ENCODE results near the gene RHBDL1.

RHBDL1 gene

DNA sequence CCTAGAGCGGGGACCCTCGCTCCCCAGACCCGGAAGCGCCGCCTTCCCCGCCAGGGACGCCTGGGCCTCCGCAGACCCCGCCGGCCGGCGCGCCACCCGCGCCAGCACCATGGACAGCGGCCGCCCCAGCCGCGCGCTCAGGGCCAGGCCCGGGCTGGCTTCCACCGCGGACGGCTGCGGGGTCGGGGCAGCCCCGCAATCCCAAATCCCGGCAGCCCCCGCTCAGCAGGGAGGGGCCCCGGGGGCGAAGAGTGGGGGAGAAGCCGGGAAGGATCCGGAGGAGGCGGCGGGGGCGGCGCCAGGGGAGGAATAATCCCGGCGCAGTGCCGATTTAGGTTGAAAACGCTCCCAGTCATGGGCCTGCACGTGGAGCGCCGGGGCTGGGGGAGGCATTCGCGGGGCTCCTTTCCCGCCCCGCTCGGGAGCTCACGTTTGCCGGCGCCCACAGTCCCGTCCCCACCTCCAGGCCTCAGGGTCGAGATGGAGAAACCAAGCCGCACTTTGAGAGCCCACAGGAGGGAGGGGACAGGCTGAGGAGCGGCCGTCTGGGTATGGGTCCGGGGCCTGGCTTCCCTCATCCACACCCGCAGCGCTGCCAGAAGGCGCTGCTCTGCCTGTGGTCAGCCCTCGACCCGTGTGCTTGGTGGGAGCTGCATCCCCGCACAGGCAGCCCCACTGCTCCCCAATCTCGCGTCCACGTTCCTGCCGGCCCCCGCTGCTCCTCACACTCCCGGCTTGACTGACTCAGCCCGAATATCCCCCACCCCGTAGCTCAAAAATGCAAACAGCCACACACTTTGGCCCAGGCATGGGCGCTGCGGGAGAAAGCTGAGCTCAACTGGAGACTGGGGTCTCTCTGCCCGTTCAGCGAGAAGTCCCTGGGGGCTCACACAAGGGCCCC lies 25.5 kb downstream of the RHBDL1 start:
- Histone ChIP-seq H4K20me1 (ENCODE audit: insufficient read depth, low read length, poor library complexity, severe bottlenecking) (no peaks in the 10 kb centered on the region), H3K36me3 (ENCODE audit: insufficient read depth, low read length) (no peaks in the 10 kb centered on the region), H3K9me2 (replicated peaks; ENCODE audit: low read depth, low read length) (no peaks in the 10 kb centered on the region), H3K4me2 (ENCODE audit: low read depth, low read length, poor library complexity, severe bottlenecking) (no peak overlapping the region), H3F3A (ENCODE audit: low read depth) (no peaks in the 10 kb centered on the region), H3K4me1 (ENCODE audit: insufficient read depth, low read length, poor library complexity, severe bottlenecking) (no peaks in the 10 kb centered on the region), H2AFZ (ENCODE audit: low read length) (no peak overlapping the region), H3K9me3 (ENCODE audit: insufficient read depth, low read depth, low read length) (no peaks in the 10 kb centered on the region), H3K79me2 (ENCODE audit: insufficient read depth, low read length) (no peaks in the 10 kb centered on the region), H3K9ac (ENCODE audit: low read depth, low read length, poor library complexity, severe bottlenecking) (no peak overlapping the region), H3K27me3 (ENCODE audit: insufficient read depth, low read length, poor library complexity, severe bottlenecking) (no peaks in the 10 kb centered on the region), H3K4me3 (ENCODE audit: low read length, poor library complexity, severe bottlenecking) (no peak overlapping the region)
- TF ChIP-seq, protein P1, sequence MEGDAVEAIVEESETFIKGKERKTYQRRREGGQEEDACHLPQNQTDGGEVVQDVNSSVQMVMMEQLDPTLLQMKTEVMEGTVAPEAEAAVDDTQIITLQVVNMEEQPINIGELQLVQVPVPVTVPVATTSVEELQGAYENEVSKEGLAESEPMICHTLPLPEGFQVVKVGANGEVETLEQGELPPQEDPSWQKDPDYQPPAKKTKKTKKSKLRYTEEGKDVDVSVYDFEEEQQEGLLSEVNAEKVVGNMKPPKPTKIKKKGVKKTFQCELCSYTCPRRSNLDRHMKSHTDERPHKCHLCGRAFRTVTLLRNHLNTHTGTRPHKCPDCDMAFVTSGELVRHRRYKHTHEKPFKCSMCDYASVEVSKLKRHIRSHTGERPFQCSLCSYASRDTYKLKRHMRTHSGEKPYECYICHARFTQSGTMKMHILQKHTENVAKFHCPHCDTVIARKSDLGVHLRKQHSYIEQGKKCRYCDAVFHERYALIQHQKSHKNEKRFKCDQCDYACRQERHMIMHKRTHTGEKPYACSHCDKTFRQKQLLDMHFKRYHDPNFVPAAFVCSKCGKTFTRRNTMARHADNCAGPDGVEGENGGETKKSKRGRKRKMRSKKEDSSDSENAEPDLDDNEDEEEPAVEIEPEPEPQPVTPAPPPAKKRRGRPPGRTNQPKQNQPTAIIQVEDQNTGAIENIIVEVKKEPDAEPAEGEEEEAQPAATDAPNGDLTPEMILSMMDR (conservative IDR thresholded peaks at IDR 0.05; ENCODE audit: low read length), result no peak
- no peak for TF ChIP-seq EZH2phosphoT487 (IDR thresholded peaks at IDR 0.05; ENCODE audit: borderline replicate concordance)

DNA sequence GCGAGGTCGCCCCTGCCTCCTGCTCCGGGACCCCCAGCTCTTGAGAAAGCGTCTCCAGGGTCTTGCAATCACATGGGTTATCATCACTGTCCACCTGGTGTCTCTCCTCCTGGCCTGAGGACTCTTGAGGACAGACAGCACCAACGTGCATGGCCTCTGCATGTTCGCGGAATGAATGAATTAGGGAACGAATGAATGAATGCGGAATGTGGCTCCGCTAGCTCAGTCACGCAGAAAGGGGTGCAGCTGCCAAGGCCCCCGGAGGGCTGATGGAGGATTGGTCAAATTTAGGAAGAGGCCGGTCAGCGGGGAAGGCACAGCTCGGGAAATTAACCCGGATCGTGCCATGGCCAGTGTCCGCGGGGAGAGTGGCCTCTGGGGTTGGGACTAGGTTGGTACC lies 26.9 kb downstream of the RHBDL1 start:
- Histone ChIP-seq H3K9me3 (ENCODE audit: insufficient read depth, low read depth, low read length) (no peaks in the 10 kb centered on the region), H3K4me3 (ENCODE audit: low read length, poor library complexity, severe bottlenecking) (no peak overlapping the region), H3K9me2 (replicated peaks; ENCODE audit: low read depth, low read length) (no peaks in the 10 kb centered on the region), H3F3A (ENCODE audit: low read depth) (no peaks in the 10 kb centered on the region), H3K4me1 (ENCODE audit: insufficient read depth, low read length, poor library complexity, severe bottlenecking) (no peaks in the 10 kb centered on the region), H3K79me2 (ENCODE audit: insufficient read depth, low read length) (no peaks in the 10 kb centered on the region), H3K4me2 (ENCODE audit: low read depth, low read length, poor library complexity, severe bottlenecking) (no peak overlapping the region), H3K9ac (ENCODE audit: low read depth, low read length, poor library complexity, severe bottlenecking) (no peak overlapping the region), H3K36me3 (ENCODE audit: insufficient read depth, low read length) (no peaks in the 10 kb centered on the region), H3K27me3 (ENCODE audit: insufficient read depth, low read length, poor library complexity, severe bottlenecking) (no peaks in the 10 kb centered on the region), H4K20me1 (ENCODE audit: insufficient read depth, low read length, poor library complexity, severe bottlenecking) (no peaks in the 10 kb centered on the region), H2AFZ (ENCODE audit: low read length) (no peak overlapping the region)
- no peak for TF ChIP-seq EZH2phosphoT487 (IDR thresholded peaks at IDR 0.05; ENCODE audit: borderline replicate concordance)
- TF ChIP-seq, protein P1 (conservative IDR thresholded peaks at IDR 0.05; ENCODE audit: low read length), result no peak

DNA sequence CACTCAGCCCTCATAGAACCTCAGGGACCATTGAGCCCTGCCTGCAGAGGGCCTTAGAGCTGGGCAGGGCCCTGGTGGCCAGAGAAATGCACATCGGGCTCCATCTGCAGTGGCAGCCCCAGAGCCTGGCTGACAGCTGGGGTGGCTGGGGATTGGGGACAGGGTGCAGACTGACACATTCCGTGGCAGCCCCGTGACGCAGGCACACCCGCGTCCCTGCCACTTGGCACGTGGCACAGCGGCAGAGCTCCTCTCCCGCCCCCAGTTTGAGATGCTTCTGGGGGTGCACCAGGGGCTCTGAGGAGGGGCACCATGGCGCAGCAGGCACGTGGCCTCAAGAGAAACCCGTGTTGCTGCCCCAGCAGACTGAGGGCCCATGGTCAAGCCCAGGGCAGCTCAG lies 27.9 kb downstream of the RHBDL1 start:
- no peaks in the 10 kb centered on the region for H3K27me3 ChIP-seq (ENCODE audit: insufficient read depth, low read length, poor library complexity, severe bottlenecking)

More for the DNA sequence above, 27.9 kb downstream of the RHBDL1 start:
- no peaks in the 10 kb centered on the region for H3K9me2 ChIP-seq (replicated peaks; ENCODE audit: low read depth, low read length)
- H3K9ac ChIP-seq (ENCODE audit: low read depth, low read length, poor library complexity, severe bottlenecking), result no peak overlapping the region
- H3K9me3 ChIP-seq (ENCODE audit: insufficient read depth, low read depth, low read length), result no peaks in the 10 kb centered on the region
- no peaks in the 10 kb centered on the region for H3K79me2 ChIP-seq (ENCODE audit: insufficient read depth, low read length)
- no peak overlapping the region for H3K4me2 ChIP-seq (ENCODE audit: low read depth, low read length, poor library complexity, severe bottlenecking)
- H3K4me3 ChIP-seq (ENCODE audit: low read length, poor library complexity, severe bottlenecking), result no peak overlapping the region
- H3K36me3 ChIP-seq (ENCODE audit: insufficient read depth, low read length), result no peaks in the 10 kb centered on the region
- H3F3A ChIP-seq (ENCODE audit: low read depth), result no peaks in the 10 kb centered on the region
- no peak overlapping the region for H2AFZ ChIP-seq (ENCODE audit: low read length)
- H4K20me1 ChIP-seq (ENCODE audit: insufficient read depth, low read length, poor library complexity, severe bottlenecking), result no peaks in the 10 kb centered on the region
- TF ChIP-seq EZH2phosphoT487 (IDR thresholded peaks at IDR 0.05; ENCODE audit: borderline replicate concordance), result no peak
- TF ChIP-seq, protein P1 (conservative IDR thresholded peaks at IDR 0.05; ENCODE audit: low read length), result no peak
- H3K4me1 ChIP-seq (ENCODE audit: insufficient read depth, low read length, poor library complexity, severe bottlenecking), result no peaks in the 10 kb centered on the region
